Fibroblast of lung (primary cell): Measurements from ENCODE around the gene ZBTB7B.

ENCODE experiments used
- EZH2 ChIP-seq: IDR thresholded peaks from 2 replicates; pipeline ENCODE4 v1.5.1; 2012; ENCODE audit warnings: low read length, control low read depth, mild to moderate bottlenecking; ENCODE audit errors: missing control alignments
- TF ChIP-seq, protein P1 (sequence below), 2 donors: IDR thresholded peaks in 1 of 2; conservative IDR thresholded peaks in 1 of 2; 1 replicate in 1 of 2; 2 replicates in 1 of 2; pipeline ENCODE4 v1.5.1; 2011 to 2012; ENCODE audit warnings: low read length in 2 of 2, control low read depth in 1 of 2, inconsistent platforms in 1 of 2, low read depth in 1 of 2, mild to moderate bottlenecking in 1 of 2

DNA sequence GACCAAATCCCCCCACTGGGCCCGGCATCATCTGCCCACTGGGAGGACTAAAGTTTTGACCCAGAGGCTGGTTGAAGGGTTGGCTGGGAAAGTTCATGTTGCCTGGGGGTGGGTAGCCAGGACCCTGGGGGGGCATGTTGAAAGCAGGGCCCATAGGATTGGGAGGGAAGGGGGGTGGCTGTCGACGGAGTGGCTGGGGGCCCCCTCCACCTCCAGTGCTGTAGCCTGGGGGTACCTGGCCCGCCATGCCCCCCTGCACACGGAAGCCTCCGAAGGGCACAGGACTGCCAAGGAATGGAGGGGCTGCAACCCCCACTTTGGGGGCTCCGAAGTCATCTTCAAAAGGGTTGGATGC, 43.2 kb upstream of the ZBTB7B start:
- no peak for TF ChIP-seq EZH2
- TF ChIP-seq, protein P1, sequence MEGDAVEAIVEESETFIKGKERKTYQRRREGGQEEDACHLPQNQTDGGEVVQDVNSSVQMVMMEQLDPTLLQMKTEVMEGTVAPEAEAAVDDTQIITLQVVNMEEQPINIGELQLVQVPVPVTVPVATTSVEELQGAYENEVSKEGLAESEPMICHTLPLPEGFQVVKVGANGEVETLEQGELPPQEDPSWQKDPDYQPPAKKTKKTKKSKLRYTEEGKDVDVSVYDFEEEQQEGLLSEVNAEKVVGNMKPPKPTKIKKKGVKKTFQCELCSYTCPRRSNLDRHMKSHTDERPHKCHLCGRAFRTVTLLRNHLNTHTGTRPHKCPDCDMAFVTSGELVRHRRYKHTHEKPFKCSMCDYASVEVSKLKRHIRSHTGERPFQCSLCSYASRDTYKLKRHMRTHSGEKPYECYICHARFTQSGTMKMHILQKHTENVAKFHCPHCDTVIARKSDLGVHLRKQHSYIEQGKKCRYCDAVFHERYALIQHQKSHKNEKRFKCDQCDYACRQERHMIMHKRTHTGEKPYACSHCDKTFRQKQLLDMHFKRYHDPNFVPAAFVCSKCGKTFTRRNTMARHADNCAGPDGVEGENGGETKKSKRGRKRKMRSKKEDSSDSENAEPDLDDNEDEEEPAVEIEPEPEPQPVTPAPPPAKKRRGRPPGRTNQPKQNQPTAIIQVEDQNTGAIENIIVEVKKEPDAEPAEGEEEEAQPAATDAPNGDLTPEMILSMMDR (conservative IDR thresholded peaks at IDR 0.05 in 1 of 2, IDR thresholded peaks at IDR 0.05 in 1 of 2; ENCODE audit: low read depth in 1 of 2, low read length in 2 of 2), result no peak
